ENCODE data around the gene RPL9.
A peak's percentile ranks its signal among the peaks of the same experiment; 100 is the strongest.
"Not testable (repeated sequence)": the region's sequence is repeated elsewhere in the genome, so short reads cannot be mapped to it uniquely, and the experiment has no call there.

The RPL9 gene

DNA sequence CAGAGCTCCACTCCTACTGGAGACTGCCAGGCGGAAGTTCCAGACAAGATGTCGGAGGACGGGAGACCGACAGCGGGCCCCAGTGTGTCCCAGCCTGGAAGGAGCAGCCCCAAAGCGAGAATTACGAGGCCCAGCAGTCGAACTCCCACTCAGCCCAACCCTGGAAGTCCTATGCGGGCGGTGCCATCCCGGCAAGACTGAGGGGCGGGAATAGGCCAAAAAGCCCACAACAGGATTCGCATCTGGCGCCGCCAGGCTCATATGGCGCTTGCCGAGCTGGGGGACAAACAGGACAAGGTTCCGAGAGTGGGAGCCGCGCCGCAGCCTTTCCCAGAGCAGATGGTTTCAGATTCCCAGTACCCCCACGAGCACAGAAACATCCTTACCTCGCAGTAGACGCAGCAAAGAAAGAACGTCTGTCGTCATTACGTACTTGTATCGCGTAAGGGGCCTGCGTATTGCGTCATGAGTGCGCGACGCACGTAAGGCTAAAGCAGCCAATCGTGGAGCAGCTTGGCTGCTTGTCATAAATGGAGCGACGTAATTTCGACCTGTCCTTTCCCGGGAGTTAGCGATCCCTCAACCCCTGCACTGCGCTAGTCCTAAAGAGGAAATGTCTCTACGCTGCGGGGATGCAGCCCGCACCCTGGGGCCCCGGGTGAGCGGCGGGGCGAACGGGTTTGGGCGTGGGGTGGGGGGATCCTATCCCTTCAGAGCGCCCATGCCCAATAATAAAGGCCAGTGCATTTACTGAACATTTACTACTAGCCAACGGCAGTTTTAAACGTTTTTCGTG lies at the start of gene RPL9, which contains the start of gene LIAS:
TSS of gene RPL9 (minus strand) at position 418 of the 796 bp plus-strand sequence. CDS start 483 bp downstream, outside the sequence.
TSS of gene LIAS (plus strand) at position 552 of the 796 bp plus-strand sequence. CDS start at position 614, 62 bp downstream.
- peak; percentile 89 to 94 for DNase-seq (ENCODE audit: low read depth in 1 of 2, low spot score in 1 of 2)

DNA sequence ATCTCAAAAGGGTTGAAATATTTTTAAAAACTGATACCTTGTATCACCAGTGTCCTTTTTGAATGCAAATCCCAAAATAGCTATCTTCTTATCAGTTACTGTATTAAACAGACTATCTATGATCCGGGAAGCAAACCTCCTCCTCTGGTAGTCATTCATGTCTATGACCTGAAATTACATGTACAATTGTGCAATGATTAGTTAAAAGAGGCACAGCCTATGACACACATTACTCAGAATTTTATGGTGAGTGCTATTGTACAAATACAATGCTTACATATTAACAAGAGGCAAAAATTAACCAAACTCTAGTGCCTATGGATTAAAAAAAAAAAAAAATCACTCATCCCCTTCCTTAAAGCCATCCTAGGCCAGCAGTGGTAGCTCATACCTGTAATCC lies 46.9 kb upstream of the RPL9 start:
- no peak for DNase-seq (ENCODE audit: low read depth in 1 of 2, low spot score in 1 of 2)

GRCh38 chr4:39504538-39504937 lies 45.8 kb upstream of the RPL9 start:
- DNase-seq (ENCODE audit: low read depth in 1 of 2, low spot score in 1 of 2), result no peak

- DNase-seq (ENCODE audit: low read depth in 1 of 2, low spot score in 1 of 2), result not testable (repeated sequence)
Measured at GRCh38 chr4:39502664-39503035, 43.9 kb upstream of the RPL9 start.

DNA sequence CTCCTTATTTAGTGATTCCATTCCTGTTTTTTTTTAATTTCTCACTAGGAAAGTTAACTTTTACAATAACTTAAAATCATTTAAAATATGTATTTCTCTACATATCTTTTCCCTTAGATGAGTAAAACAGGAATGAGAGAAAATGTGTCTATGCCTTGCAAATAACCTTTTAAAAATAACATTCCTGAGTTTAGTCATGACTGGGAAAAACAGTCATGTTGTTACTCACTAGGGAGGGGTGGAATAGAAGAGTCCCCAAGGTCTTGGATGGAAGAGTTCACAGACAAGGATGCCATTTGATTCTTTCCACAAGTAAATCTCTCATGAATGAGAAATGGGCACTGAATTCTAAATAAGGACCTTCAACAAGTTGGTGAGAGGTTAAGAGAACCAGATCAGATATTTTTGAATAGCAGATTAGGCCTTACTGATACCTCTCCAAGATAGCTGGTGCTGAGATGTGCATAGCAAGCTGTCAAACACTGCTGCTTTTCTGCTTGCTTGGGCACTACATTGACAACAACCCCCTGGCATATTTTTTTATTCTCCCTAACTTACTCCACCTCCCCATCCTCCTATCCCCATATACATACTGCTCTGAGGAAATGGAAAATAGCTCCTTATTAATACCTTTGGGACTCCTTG lies 43.4 kb upstream of the RPL9 start:
- no peak for DNase-seq (ENCODE audit: low read depth in 1 of 2, low spot score in 1 of 2)

DNA sequence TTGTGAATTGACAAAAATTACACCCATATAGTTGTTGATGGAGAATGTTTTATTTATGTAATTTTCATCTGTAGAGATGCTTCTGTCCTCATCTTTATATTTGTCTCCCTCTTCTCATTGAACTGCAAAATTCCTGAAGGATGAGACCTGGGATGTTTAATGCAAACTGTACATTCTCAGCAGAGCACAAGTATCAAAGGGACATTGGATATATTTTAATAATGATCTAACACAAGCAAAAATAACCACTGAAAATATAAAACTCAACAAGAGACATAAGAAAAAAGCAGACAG lies 40.0 kb upstream of the RPL9 start:
- DNase-seq (ENCODE audit: low read depth in 1 of 2, low spot score in 1 of 2), result no peak

DNA sequence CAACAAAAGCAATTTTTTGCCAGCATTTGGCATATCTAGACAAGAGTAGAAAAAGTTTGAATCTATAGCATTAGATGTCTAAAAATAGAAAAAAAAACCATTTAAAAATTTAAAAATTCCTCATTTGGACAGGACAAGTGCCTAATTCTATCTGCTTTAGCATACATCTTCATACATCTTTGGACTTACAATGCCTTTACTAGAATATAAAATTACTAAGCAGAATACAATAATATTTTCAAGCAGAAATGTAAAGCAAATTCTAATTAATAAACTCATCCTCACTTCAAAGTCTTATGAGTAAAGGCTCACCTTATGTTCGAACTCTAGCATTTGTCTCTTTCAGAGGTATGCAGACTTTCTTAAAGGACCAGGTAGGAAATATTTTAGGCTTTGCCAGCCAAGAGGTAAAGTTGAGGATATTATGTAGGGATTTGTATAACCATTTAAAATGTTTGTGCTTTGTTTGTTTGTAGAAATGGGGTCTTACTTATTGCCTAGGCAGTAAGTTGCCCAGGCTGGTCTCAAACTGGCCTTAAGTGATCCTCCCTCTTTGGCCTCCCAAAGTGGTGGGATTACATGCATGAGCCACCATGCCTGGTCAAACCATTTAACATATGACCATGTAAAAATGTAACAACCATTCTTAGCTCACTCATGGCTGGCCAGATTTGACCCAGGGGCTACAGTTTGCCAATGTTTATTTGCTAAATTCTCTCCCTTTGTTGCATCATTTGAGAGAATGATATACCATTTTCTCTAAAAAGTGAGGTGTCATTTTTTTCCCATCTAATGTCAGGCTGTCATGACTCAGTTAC lies 39.4 kb upstream of the RPL9 start:
- DNase-seq (ENCODE audit: low read depth in 1 of 2, low spot score in 1 of 2), result no peak

DNA sequence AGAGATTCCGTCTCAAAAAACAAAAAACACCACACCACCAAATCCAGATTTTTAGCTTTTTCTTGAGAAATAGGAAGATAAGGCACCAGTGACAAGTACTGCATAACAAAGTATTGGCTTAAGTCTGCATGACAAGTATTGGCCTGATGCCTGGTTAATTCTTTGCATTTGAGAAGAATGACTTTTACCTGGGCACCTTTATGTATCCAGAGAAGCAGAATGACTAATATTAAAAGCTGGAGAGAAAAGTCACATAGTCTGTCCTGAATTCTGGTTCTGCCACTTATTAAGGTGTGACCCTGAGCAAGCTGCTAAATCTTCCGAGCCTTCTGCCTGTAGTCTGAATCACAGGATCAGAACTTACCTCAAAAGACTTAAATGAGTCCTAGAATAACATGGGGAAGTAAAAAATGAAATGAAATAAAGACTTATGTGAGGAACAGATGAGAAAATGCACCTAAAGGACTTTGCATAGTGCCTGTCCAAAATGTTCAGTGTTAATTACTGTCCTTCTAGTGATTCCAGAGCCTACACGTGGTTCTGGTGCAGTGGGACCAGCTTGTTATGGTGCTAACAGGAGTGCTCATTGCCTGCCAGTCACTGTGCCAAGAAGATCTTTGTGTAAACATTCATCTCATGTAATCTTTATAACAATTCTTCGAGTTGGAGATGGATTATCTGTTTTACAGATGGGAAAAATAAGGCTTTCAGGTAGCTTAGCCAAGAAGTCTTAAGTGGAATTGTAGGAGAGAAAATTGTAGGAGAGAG lies 36.9 kb upstream of the RPL9 start:
- no peak for DNase-seq (ENCODE audit: low read depth in 1 of 2, low spot score in 1 of 2)

DNA sequence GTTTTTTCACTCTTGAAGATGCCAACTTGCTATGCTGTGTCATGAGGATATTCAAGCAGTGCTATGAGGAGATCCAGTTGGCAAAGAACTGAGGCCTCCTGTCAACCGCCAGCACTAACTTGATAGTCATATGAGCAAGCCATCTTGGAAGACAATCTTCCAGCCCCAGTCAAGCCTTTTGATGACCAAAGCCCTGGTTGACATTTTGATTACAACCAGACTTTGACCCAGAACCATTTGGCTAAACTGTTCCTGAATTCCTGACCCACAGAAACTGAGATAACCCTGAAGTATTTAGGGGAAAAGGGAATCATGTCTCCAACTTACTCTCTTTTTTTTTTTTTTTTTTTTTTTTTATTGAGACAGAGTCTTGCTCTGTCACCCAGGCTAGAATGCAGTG lies 35.6 kb upstream of the RPL9 start:
- DNase-seq (ENCODE audit: low read depth in 1 of 2, low spot score in 1 of 2), result no peak

DNA sequence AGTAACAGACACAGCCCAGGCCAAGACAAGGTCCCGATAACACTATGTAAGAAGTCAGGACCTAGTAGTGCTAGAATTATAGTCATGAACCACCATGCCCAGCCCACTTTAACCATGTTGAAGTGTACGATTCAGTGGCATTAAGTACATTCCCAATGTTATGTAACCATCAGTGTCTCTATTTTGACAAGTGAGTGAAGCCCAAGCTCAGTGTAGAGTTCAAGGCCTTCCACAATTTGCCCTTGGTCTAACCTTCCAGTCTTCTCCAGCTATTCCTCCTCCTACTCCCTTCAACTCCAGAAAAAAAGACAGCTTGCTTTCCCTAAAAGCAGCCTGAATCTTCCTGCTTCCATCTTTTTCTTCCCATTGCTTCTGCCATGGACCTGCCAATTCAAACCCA lies 31.6 kb upstream of the RPL9 start:
- DNase-seq (ENCODE audit: low read depth in 1 of 2, low spot score in 1 of 2), result no peak

- DNase-seq (ENCODE audit: low read depth in 1 of 2, low spot score in 1 of 2), result no peak
Measured at GRCh38 chr4:39486221-39486804, 27.6 kb upstream of the RPL9 start.

DNA sequence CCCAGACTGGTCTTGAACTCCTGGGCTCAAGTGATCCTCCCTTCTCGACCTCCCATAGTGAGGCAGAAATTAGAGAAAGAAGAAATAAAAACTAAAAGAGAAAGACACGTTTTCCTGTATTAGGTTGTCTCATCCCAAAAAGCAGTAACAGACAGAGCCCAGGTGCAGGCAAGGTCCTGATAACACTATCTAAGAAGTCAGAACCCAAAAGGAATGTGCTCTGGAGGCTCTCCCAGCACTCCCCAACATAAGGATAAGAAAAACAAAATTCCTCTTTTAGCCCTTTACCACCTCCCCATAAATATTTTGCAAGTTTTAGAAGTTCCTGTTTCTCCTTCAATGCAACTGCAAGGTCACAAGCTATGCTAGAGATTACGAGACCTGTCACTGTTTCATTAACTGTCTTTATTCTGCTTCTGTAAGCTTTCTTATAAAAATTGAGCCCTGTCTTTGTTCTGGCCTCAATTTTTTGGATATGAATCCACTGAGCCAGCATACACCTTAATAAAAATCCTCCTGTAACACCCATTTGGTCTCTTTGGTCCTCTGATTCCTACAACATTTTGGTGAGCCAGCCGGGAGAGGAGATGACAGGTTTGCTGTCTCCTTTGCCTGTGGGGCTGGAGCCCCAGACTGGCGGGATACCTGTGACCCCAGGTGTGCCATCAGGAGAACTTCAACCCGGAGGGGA lies 26.0 kb upstream of the RPL9 start:
- DNase-seq (ENCODE audit: low read depth in 1 of 2, low spot score in 1 of 2), result no peak

GRCh38 chr4:39480902-39481695 lies 22.4 kb upstream of the RPL9 start:
- no peak for DNase-seq (ENCODE audit: low read depth in 1 of 2, low spot score in 1 of 2)

GRCh38 chr4:39480251-39480650 lies 21.5 kb upstream of the RPL9 start:
- DNase-seq (ENCODE audit: low read depth in 1 of 2, low spot score in 1 of 2), result no peak

DNA sequence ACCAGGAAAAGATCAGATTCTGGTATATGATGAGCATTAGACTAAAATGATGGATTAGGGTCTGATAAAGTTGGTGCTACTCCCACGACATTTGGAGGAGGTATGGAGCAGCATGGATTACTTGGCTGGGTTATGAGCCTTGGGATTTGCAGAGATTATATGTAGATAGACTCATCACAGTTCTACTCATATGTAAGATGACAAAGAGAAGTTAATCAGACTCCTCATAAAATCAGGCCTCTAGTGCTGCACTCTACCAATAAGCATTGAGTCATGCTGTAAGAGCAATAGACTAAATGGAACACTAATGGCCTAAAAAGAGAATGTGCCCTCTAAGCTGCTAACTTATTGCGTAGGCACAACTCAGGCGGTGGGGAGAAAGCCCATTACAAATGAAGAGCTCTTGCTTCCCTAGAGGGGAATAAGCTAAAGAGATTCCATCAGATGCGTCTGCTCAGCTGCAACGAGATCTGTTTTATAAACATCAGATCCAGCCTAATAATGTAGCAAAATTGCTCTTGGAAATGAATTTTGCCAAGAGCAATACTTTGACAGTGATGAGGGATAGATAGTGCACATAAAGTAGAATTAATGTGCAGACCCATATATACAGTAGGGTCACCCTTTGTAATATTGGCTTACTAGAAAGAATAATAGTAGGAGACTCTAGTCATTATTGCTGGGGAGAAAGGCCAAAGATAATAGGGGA lies 17.6 kb upstream of the RPL9 start:
- DNase-seq (ENCODE audit: low read depth in 1 of 2, low spot score in 1 of 2), result no peak

DNA sequence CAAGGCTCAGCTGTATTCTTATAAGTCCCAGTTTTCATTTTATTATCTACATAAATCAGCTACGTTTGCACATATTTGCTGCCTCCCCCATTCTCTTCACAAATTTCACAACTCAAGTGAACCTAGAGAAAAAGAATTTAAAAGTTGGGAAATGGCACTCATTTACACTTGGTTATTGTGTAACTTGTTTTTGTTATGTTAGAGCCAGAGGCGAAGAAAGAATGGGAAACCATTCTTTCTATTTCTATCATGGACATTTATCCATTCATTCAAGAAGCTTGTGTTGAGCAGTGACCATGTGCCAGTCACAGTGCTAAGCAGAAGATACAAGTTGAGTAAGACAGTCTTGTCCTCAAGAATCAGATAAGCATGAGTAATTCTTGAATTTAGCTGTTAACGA lies 13.7 kb upstream of the RPL9 start:
- DNase-seq (ENCODE audit: low read depth in 1 of 2, low spot score in 1 of 2), result no peak

DNA sequence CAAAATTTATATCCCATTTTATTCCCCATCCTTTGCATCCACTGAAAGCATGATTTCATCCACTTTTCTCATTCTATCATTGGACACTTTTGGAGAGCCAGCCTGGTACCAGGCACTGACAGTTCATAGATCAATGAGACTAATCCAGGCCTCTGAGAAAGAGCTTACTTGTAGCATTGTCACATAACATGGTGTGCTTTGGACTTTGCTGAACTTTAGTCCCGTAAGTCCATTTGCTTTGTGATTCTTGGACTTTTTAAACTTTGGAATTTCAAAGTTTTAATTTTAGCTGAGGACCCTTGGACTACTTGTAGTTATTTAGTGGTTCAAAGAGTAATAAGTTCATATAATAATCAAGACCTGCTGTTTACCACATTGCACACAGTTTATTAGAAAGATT lies 11.7 kb upstream of the RPL9 start:
- no peak for DNase-seq (ENCODE audit: low read depth in 1 of 2, low spot score in 1 of 2)

- DNase-seq (ENCODE audit: low read depth in 1 of 2, low spot score in 1 of 2), result no peak
Measured at GRCh38 chr4:39469429-39470077, 10.8 kb upstream of the RPL9 start.

Measured in activated CD4-positive, alpha-beta T cell treated with anti-CD3 and anti-CD28 coated beads, Interleukin-2, amount 50 U/mL, for 24 hours (primary cell).